Neural progenitor cell (in vitro differentiated cells): ENCODE results near the gene GRIN2A.

ENCODE experiments used
- CTCF ChIP-seq: fragments of 200-600 bp; sonication (generic); IDR thresholded peaks from 2 replicates; pipeline ENCODE4 v1.5.1; 2017; ENCODE audit warnings: antibody characterized with exemption, mild to moderate bottlenecking
- EZH2 ChIP-seq: fragments of 200-600 bp; sonication (generic); IDR thresholded peaks from 2 replicates; pipeline ENCODE4 v1.6.1; 2017; ENCODE audit warnings: antibody characterized with exemption, mild to moderate bottlenecking, moderate library complexity
- EZH2phosphoT487 ChIP-seq: fragments of 200-600 bp; sonication (generic); IDR thresholded peaks from 2 replicates; pipeline ENCODE4 v1.6.1; 2017; ENCODE audit warnings: antibody characterized with exemption

DNA sequence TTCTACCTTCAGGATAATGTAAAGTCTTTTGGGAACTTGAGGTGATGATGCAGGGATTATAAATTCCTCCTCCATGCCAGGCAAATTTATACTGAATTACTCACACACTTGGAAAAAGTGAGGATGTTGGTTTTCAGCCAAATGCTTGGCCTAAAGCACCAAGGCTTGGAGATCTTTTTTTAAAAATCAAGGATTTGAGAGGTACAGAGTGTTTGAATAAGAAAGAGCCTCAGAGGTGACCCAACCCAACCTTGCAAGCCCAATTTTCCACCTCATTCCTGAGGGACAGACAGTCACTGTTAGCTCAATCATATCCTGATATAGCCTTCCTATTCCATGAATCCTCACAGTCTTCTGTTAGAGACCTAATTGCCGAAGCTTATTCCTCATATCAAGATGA, 14.0 kb downstream of the GRIN2A start:
- no peak for TF ChIP-seq CTCF
- TF ChIP-seq EZH2phosphoT487 = no peak
- no peak for TF ChIP-seq EZH2
